Measurements from ENCODE around the gene RABGAP1L.
"Not testable (repeated sequence)": the region's sequence is repeated elsewhere in the genome, so short reads cannot be mapped to it uniquely, and the experiment has no call there.

The RABGAP1L gene

DNA sequence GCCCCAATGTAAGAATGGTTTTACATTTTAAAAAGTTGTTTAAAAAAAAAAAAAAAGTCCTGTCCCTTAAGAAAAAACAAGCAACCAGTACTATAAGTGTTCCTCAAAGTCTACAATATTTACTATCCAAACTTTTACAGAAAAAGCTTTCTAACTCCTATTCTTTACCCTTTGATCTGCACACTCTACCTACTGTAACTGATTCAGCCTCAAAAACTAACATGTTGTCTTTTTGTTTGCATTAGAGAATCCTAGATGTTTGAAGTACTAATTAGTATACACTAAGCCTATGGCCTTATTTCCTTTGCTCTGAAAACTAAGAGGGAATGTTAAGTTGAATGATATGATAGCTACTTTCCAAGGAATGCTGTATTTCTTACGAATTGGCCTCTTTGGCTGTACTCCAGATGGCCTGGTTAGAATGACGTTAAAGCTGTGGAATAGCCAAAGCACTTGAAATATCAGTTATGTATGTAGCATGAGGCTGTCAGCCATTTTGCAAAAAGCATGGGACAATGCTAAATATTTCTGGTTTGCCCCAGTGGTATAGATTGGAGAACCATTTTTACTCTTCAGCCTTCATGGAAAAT is 523.2 kb downstream of the RABGAP1L start:
- DNase-seq, result no peak

DNA sequence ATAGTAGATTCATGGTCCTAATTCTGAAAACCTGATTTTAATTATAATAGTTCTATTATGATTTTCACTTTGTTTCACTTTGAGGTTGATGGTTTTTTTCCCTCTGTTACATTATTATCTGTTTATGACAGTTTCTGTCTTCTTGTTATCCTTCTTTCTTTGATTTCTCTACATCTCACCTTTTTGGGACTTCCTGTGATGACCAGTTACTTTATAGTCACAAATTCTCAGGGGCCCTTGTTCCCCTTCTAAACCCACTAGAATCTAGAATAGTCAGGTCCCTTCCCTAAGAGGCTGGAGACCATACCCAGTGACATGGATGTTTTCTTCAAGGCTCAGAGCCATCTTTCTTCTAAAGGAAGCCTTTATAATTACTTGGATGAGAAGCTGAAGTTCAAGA is 526.9 kb downstream of the RABGAP1L start:
- DNase-seq, result no peak

DNA sequence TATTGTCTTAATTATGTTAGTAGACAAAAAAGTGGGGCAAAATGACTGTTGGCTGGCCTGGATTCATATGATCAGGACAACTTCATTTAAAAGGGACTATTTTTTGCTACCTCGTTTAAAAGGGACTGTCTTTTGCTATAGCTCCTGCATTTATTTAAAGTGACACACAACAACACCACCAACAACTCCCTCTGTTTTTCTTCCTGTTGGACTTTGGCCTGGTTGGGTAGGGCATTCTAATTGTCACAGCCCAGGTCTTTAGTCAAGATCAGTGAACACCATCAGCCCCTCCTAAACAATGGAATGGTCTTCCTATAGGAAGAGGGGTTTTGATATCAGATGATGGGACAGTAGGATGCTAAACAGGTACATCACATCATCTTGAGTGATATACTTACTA is 530.2 kb downstream of the RABGAP1L start:
- DNase-seq, result no peak

DNA sequence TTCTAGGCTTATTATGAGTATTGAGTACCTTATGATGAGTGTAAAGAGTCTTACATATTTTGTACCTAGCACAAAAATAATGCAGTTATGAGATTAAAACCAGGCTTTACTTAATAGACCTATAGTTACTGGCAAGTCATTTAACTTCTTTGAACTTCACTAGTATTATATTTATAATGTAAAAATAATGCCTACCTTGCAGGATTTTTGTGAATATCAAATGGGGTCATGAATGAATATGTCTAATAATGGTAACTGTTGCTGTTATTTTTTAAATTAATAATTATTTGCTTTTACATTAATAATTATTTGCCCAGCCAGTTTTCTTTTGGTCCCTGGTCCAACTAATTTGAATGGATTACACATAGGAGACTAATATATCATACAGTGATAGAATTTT is 530.9 kb downstream of the RABGAP1L start:
- no peak for DNase-seq

DNA sequence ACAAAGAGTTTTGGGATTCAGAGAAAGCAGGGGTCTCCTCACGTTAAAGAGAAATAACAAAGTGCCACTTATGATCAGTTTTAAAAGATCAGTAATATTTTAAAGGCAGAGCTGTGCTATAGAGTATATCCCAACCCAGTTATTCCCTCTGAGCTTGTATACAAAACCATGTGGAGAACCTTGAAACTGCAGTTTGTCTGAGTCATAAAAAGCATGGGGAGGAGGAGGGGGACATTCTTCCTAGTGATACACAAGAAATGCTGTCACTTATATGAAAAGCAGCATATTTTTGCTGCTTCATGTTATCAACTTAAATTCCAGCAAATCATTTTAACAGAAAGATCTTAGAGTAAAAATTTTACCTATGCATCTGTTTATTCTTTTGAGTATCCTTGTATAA is 533.0 kb downstream of the RABGAP1L start:
- no peak for DNase-seq

DNA sequence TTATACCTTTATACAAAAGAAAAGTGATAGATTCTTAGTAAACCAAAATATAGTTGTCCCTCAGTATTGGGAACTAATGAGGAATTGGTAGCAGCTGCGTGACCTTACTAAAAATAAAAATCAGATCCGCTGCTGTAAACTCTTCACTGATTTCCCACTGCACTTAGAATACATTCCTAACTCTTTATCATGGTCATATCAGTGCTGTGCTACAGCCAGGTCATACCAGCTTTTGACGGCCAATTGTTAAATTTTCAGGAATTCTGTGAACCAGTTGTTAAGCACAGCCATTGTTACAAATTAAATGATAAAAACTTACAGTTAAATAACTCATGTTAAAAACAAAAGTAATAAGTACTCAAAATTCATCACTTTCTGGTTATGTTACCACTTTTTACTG is 533.8 kb downstream of the RABGAP1L start:
- no peak for DNase-seq

DNA sequence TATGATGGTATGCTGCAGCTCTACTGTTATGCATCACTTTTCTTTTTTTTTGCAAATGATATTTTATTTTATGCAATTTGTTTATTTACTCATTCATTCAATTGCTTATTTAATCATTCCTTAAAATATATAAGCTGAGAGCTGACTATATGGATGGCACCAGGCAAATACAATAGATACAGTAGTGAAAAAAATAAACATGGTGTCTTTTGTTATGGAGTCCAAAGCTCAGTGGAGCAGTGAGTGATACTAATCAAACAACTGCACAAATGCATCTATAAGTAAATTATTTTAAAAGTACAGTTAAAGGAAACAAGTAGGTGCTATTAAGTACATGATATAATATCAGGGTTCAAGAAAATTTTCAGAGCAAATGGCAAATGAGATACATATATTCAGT is 534.2 kb downstream of the RABGAP1L start:
- not testable (repeated sequence) for DNase-seq

DNA sequence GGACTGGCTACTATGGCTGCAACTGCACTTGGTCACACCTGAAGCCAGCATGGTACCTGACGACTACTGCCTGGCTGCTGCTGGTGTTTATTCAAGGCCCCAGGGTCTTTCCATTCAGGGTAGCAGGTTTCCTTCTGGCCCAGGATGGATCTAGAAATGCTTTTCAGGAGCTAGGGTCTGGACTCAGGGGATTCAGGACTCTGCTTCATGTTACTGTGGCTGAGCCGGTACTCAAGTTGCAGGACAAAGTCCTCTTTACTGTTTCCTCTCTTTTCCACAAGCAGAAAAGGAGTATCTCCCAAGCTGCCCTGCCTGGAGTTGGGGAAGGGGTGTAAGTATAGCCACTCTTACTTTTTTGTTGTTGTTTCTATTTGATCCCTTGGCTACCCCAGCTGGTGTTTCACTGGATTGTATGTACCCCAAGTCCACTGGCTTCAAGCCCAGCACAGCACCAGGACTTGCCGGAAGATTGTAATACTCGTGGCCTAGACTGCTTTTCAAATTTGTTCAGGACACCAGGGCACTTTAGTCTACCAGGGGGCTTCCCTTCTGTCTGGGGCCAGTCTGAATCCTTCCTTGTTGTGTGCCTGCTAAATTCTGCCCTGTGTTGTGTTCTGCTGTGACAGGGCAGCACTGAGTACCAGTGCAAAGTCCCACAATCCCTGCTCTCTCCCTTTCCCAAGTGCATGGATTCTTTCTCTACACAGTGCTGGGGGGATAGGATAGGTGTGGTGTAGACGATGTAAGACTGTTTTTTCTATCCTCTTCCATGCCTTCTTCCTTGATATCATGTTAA is 536.9 kb downstream of the RABGAP1L start:
- DNase-seq, result no peak

DNA sequence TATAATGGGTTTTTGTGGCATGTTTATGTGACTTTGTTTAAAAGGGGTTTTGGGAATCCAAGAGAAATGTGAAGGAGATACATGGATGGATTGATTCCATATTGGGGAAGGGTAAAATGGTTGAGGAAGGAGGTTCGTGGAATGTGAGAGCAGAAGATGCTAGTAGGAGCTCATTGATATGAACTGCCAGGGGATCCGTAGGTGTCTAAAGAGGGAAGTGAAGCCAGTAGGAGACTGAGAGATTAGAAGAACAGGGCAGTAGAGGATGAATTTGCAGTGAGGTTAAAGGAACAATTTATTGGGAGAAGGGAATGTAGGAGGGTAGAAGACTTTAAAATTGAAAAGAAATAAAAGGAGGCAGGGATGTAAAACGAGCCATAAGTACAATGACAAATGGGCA is 541.0 kb downstream of the RABGAP1L start:
- DNase-seq, result no peak

DNA sequence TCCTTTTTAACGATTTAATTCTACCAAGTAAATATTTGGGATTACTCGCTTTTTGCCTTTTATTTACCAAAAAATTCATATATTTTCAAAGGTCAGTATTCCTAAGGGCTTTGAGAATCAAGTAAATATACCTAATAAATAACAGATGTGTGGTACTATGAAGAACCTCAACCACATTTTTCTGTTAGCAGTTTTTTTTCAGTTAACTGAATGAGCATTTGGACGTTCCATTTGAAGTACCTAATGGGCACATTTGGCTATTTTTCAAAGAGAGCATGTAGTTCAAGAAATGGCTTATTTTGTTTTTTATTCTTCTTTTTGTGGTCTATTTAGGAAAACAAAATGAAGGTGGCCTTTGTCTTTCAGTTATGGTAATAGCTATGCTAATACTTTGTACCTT is 541.5 kb downstream of the RABGAP1L start:
- no peak for DNase-seq

DNA sequence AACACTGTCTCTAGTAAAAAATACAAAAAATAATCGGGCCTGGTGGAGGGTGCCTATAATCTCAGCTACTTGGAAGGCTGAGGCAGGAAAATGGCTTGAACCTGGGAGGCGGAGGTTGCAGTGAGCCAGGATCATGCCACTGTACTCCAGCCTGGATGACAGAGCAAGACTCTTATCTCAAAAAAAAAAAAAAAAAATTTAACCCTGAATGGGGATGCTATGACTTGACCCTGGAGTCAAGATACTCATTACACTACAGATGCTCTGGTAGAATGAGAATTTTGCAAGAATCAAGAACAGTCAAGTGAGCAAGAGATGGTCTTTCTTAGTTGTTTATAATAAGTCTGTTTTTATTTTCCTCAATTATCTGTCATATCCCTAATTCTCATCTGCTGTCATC is 542.2 kb downstream of the RABGAP1L start:
- DNase-seq, result no peak

DNA sequence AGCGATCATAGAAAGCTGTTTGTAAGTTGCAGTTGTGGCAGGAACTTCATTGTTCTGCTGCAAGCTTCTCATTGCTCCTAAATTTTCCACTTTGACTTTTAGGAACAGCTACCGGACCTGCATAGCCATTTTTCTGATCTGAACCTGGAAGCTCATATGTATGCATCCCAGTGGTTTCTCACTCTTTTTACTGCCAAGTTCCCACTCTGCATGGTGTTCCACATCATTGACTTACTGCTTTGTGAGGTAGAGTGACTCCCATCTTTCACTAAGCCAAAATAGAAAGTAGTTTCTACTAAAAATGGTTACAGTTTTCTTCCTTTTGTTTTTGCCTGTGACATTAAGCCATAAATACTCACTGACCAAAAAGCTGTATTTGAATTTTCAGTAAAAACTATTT is 542.7 kb downstream of the RABGAP1L start:
- DNase-seq, result no peak

DNA sequence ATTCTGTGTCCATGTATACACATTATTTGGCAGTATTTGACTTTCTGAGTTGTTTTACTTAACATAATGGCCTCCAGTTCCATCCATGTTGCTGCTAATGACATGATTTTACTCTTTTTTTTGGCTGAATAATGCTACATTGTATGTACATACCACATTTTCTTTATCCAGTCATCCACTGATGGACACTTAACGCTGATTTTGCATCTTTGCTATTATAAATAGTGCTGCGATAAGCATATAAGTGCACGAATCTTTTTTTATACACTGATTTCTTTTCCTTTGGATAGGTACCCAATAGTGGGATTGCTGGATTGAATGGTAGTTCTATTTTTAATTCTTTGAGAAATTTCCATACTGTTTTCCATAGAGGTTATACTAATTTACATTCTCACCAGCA is 544.0 kb downstream of the RABGAP1L start:
- DNase-seq, result no peak

DNA sequence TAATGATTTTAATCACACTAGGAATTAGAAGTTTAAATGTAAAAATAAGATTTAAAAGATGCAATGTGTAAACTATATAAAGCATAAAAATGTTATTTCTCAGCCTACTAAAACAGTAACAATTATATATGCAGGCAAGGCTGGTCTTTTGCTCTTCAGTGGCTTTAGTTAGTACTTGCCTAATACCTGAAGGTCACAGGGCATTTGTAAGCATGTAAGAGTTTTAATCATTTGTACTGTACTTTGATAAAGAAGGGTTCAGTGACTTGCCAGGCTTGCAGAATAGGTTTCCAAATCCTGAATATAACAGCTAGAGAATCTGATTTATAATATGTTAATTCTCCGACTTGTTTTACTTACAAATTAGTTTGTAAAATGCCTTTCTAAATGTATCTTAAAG is 545.0 kb downstream of the RABGAP1L start:
- no peak for DNase-seq

DNA sequence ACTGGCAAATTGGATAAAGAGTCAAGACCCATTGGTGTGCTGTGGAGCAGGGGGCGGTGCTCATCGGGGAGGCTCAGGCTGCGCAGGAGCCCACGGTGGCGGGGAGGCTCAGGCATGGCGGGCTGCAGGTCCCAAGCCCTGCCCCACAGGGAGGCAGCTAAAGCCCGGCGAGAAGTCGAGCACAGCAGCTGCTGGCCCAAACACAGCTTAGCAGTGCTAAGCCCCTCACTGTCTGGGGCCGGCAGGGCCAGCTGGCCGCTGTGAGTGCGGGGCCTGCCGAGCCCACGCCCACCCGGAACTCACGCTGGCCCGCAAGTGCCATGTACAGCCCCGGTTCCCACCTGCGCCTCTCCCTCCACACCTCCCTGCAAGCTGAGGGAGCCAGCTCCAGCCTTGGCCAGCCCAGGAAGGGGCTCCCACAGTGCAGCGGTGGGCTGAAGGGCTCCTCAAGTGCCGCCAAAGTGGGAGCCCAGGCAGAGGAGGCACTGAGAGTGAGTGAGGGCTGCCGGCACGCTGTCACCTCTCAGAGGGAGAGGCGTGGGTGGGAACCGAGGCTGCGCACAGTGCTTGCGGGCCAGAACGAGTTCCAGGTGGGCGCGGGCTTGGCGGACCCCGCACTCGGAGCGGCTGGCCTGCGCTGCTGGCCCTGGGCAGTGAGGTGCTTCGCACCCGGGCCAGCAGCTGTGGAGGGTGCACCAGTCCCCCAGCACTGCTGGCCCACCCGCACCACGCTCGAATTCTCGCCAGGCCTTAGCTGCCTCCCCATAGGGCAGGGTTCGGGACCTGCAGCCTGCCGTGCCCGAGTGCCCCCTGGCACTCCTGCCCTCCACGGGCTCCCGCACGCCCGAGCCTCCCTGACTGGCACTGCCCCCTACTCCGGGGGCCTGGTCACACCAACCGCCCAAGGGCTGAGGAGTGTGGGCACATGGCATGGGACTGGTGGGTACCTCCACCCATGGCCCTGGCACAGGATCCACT is 551.8 kb downstream of the RABGAP1L start:
- DNase-seq, result no peak

DNA sequence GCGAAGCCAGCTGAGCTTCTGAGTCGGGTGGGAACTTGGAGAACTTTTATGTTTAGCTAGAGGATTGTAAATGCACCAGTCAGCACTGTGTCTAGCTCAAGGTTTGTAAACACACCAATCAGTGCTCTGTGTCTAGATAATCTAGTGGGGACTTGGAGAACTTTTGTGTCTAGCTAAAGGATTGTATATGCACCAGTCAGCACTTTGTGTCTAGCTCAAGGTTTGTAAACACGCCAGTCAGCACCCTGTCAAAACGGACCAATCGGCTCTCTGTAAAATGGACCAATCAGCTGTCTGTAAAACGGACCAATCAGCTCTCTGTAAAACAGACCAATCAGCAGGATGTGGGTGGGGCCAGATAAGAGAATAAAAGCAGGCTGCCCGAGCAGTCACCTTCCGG is 552.5 kb downstream of the RABGAP1L start:
- not testable (repeated sequence) for DNase-seq

DNA sequence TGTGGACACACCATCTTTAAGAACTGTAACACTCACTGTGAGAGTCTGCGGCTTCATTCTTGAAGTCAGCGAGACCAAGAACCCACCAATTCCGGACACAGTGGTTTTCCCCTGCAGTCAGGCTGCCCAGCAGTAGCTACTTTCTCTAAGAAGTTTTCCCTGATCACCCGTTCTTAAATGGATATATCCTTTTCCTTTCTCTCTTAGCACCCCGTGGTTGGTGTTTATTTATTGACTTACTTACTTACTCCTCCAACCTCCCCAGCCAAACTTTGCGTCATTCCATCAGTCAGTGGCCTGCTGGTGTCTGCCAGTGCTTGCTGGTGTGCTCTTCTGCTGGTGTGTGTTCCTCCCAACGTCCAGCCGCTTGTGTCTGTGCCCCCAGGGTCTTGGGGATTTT is 553.2 kb downstream of the RABGAP1L start:
- no peak for DNase-seq

DNA sequence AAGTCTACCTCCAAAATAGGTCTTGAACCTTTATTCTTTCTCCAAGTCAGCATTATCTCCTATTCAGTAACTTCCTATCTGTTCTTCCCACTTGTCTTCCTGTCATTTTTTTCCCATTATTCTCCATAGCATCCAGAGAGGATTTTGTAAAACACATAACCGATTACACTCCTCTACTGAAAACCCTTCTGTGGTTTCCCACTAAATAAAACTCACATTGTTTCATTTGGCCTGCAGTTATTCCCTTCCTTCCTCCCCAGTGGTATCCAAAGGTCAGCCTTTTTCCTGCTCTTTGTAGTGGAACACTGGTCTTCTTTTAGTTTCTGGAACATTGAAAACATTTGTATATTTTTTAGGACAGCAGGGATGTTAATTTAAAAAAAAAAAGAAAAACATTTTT is 554.5 kb downstream of the RABGAP1L start:
- DNase-seq, result no peak

DNA sequence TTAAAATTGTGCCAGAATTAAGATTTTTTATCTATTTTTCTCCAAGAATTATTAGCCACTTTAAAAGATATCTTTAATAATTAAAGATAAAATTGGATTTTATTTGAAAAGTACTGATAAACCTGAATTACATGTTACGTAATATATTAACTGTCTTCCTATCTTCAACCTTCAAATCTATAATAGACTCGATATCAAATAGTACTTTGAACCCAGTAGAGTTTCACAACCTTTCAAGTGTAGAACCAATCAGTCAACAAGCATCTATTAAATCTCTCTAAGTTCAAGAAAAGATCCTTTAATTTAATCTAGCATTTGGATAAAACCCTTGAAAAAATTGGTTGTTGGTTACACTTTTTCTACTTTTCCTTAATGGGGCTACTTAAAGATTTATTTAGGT is 559.9 kb downstream of the RABGAP1L start:
- DNase-seq, result no peak

DNA sequence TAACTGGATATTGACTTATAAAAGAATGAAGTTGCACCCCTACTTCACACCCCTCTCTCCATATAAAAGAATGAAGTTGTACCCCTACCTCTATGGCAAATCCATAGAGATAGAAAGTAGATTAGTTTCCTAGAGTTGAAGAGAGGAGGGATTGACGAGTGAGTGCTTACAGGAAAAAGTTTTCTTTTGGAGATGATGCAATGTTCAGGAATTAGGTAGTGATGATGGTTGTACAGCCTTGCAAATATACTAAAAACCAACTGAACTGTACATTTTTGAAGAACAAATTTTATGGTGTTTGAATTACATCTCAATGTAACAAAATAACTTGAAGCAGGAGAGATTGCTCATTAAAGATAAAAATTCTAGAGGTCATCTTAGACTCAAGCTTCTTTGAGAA is 561.3 kb downstream of the RABGAP1L start:
- DNase-seq, result no peak

DNA sequence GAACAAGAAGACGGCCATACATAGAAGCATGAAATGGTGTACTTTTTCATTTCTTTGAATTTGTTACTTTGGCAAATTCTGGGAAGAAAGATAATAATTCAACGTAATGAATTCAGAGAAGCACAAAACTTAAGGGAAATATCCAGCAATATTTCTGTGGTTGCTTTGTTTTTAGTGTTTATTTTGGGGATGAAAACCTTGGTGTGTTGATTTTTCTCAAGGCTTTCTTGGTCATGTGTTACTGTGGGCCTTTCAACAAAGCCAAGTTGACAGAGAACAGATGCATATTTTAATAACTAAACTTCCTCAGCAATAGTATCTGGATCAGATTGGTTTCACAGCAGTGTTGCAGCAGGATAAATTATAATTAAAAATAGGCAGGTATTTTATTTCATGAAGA is 561.9 kb downstream of the RABGAP1L start:
- DNase-seq, result no peak

DNA sequence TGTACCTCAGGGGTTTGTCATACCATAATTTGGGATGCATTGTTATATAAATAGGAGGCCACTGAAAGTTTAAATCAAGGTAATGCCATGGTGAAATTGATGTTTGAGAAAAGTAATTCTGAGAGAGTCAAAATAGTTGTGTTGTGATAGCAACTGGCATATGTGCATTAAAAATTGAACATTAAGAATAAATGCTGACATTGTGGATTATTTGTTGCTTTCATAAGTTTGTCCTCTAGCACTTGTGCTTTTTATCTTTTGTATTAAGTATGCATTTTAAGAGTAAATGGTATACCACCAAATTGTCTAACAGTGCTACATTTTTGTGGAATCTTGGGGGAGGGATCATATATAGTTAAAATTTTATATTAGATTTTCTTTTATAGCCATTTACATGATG is 564.5 kb downstream of the RABGAP1L start:
- no peak for DNase-seq

DNA sequence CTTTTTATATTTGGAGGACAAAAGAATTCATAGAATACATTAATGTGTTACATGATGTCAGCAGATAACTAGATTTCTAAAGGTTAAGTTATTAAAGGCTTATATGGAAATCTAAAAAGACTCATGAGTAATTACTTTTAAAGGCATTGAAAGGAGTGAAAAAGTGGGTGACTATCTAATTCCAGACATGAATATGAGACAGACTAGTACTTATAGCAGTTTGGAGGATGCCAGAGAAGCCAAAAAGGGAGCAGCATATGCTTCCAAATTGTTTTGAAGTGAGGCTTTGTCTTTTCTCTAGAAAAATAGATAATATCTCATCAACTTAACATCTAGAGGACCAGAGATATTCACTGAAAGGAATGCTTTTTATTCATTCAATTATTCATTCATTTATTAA is 564.9 kb downstream of the RABGAP1L start:
- no peak for DNase-seq
